Measurements from ENCODE around the gene SPATA6.
"Not testable (repeated sequence)": the region's sequence is repeated elsewhere in the genome, so short reads cannot be mapped to it uniquely, and the experiment has no call there.

Gene SPATA6

GRCh38 chr1:48493041-48493440 lies 21.0 kb upstream of the SPATA6 start:
- Histone ChIP-seq H3K36me3 (ENCODE audit: control insufficient read depth in 5 of 5, insufficient read depth in 5 of 5, low read length in 5 of 5) (no peaks in the 10 kb centered on the region), H3K27me3 (ENCODE audit: control insufficient read depth in 5 of 5, insufficient read depth in 4 of 5, low read length in 5 of 5) (no peaks in the 10 kb centered on the region), H3K9me3 (ENCODE audit: control insufficient read depth in 5 of 5, low read length in 5 of 5) (no peaks in the 10 kb centered on the region), H3K27ac (ENCODE audit: low read depth, low read length) (no peak overlapping the region), H3K4me3 (ENCODE audit: low read depth in 1 of 5, low read length in 5 of 5) (no peak overlapping the region), H3K9ac (ENCODE audit: low read length in 5 of 5) (no peak overlapping the region), H3K4me1 (ENCODE audit: control insufficient read depth in 5 of 5, insufficient read depth in 5 of 5, low read length in 5 of 5) (peaks cover 4 to 35% (median 18%) of the 10 kb centered on the region in 5 donors)

DNA sequence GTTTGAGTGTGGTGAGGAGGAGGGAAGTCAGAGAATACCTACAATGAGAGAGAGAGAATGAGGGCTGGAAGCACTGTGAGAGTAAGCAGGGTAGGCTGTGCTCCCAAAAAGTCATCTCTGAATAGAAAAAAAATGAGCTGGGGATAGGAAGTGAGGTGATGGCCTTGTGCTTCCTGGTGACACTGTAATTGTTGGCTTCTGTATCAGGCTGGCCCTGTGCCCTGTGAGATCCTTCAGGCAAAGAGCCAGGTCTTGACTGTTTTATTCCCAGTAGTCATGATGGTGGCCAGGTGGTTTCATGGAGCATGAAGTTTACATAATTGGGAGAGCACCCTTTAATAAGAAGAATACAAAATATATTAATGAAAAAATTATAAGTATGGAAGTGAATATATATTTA lies 20.4 kb upstream of the SPATA6 start:
- Histone ChIP-seq H3K4me3 (ENCODE audit: low read depth in 1 of 5, low read length in 5 of 5) (no peak overlapping the region), H3K36me3 (ENCODE audit: control insufficient read depth in 5 of 5, insufficient read depth in 5 of 5, low read length in 5 of 5) (no peaks in the 10 kb centered on the region), H3K9ac (ENCODE audit: low read length in 5 of 5) (no peak overlapping the region), H3K27me3 (ENCODE audit: control insufficient read depth in 5 of 5, insufficient read depth in 4 of 5, low read length in 5 of 5) (no peaks in the 10 kb centered on the region), H3K9me3 (ENCODE audit: control insufficient read depth in 5 of 5, low read length in 5 of 5) (no peaks in the 10 kb centered on the region), H3K27ac (ENCODE audit: low read depth, low read length) (no peak overlapping the region), H3K4me1 (ENCODE audit: control insufficient read depth in 5 of 5, insufficient read depth in 5 of 5, low read length in 5 of 5) (peaks cover 4 to 35% (median 18%) of the 10 kb centered on the region in 5 donors)

DNA sequence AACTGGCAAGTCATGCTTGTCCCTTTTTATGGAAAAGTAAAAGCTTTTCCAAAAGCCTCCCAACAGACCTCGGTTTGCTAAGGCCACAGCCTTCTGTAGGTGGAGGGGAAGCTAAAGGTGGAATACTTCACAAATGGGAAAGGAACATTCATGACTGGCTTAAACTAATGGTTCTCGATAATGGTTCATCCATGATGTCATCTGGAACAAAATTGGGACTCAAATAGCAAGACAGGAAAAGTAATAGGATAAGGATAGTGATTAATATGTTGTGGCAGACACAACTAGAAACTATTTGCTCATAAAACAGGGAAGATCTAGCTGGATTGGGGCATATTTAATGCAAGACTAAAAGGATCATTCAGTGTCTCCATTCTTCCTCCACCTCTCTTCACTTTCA lies 16.7 kb upstream of the SPATA6 start:
- no peaks in the 10 kb centered on the region for H3K36me3 ChIP-seq (ENCODE audit: control insufficient read depth in 5 of 5, insufficient read depth in 5 of 5, low read length in 5 of 5)
- H3K4me1 ChIP-seq (ENCODE audit: control insufficient read depth in 5 of 5, insufficient read depth in 5 of 5, low read length in 5 of 5), result peaks cover 0 to 16% (median 2%) of the 10 kb centered on the region in 5 donors
- H3K4me3 ChIP-seq (ENCODE audit: low read depth in 1 of 5, low read length in 5 of 5), result no peak overlapping the region
- no peaks in the 10 kb centered on the region for H3K27me3 ChIP-seq (ENCODE audit: control insufficient read depth in 5 of 5, insufficient read depth in 4 of 5, low read length in 5 of 5)
- H3K9ac ChIP-seq (ENCODE audit: low read length in 5 of 5), result no peak overlapping the region
- H3K9me3 ChIP-seq (ENCODE audit: control insufficient read depth in 5 of 5, low read length in 5 of 5), result no peaks in the 10 kb centered on the region
- no peak overlapping the region for H3K27ac ChIP-seq (ENCODE audit: low read depth, low read length)

DNA sequence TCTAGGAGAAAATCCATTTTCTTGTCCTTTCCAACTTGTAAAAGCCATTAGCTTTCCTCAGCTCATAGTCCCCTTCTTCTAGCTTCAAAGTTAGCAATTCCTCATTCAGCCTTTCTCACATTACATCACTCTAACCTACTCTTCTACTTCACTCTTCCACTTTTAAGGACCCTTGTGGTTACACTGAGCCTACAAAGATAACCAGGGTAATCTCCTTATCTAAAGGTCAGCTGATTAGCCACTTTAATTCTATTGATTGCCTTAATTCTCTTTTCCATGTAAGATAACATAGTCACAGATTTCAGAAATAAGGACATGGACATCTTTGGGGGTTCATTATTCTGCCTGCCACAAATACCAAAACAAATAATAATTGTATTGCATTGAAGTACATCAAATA lies 8.5 kb upstream of the SPATA6 start:
- no peaks in the 10 kb centered on the region for H3K27me3 ChIP-seq (ENCODE audit: control insufficient read depth in 5 of 5, insufficient read depth in 4 of 5, low read length in 5 of 5)
- H3K9ac ChIP-seq (ENCODE audit: low read length in 5 of 5), result no peak overlapping the region
- no peaks in the 10 kb centered on the region for H3K4me1 ChIP-seq (ENCODE audit: control insufficient read depth in 5 of 5, insufficient read depth in 5 of 5, low read length in 5 of 5)
- H3K4me3 ChIP-seq (ENCODE audit: low read depth in 1 of 5, low read length in 5 of 5), result no peak overlapping the region
- H3K36me3 ChIP-seq (ENCODE audit: control insufficient read depth in 5 of 5, insufficient read depth in 5 of 5, low read length in 5 of 5), result no peaks in the 10 kb centered on the region
- no peak overlapping the region for H3K27ac ChIP-seq (ENCODE audit: low read depth, low read length)
- no peaks in the 10 kb centered on the region for H3K9me3 ChIP-seq (ENCODE audit: control insufficient read depth in 5 of 5, low read length in 5 of 5)

- not testable (repeated sequence) for H3K4me1 ChIP-seq (ENCODE audit: control insufficient read depth in 5 of 5, insufficient read depth in 5 of 5, low read length in 5 of 5); H3K9ac ChIP-seq (ENCODE audit: low read length in 5 of 5); H3K4me3 ChIP-seq (ENCODE audit: low read depth in 1 of 5, low read length in 5 of 5); H3K27me3 ChIP-seq (ENCODE audit: control insufficient read depth in 5 of 5, insufficient read depth in 4 of 5, low read length in 5 of 5); H3K9me3 ChIP-seq (ENCODE audit: control insufficient read depth in 5 of 5, low read length in 5 of 5); H3K36me3 ChIP-seq (ENCODE audit: control insufficient read depth in 5 of 5, insufficient read depth in 5 of 5, low read length in 5 of 5); H3K27ac ChIP-seq (ENCODE audit: low read depth, low read length)
Measured at GRCh38 chr1:48480023-48480422, 8.0 kb upstream of the SPATA6 start.

GRCh38 chr1:48472638-48473037 lies 634 bp upstream of the SPATA6 start:
- Histone ChIP-seq H3K4me1 (ENCODE audit: control insufficient read depth in 5 of 5, insufficient read depth in 5 of 5, low read length in 5 of 5) (peaks cover 4 to 32% (median 31%) of the 10 kb centered on the region in 5 donors), H3K4me3 (ENCODE audit: low read depth in 1 of 5, low read length in 5 of 5) (peak overlapping the region; percentile 82 to 88 (median 86)), H3K27ac (ENCODE audit: low read depth, low read length) (peak overlapping the region; percentile 85), H3K9ac (ENCODE audit: low read length in 5 of 5) (peak overlapping the region; percentile 52 to 86 (median 85)), H3K27me3 (ENCODE audit: control insufficient read depth in 5 of 5, insufficient read depth in 4 of 5, low read length in 5 of 5) (no peaks in the 10 kb centered on the region), H3K9me3 (ENCODE audit: control insufficient read depth in 5 of 5, low read length in 5 of 5) (no peaks in the 10 kb centered on the region), H3K36me3 (ENCODE audit: control insufficient read depth in 5 of 5, insufficient read depth in 5 of 5, low read length in 5 of 5) (no peaks in the 10 kb centered on the region)

DNA sequence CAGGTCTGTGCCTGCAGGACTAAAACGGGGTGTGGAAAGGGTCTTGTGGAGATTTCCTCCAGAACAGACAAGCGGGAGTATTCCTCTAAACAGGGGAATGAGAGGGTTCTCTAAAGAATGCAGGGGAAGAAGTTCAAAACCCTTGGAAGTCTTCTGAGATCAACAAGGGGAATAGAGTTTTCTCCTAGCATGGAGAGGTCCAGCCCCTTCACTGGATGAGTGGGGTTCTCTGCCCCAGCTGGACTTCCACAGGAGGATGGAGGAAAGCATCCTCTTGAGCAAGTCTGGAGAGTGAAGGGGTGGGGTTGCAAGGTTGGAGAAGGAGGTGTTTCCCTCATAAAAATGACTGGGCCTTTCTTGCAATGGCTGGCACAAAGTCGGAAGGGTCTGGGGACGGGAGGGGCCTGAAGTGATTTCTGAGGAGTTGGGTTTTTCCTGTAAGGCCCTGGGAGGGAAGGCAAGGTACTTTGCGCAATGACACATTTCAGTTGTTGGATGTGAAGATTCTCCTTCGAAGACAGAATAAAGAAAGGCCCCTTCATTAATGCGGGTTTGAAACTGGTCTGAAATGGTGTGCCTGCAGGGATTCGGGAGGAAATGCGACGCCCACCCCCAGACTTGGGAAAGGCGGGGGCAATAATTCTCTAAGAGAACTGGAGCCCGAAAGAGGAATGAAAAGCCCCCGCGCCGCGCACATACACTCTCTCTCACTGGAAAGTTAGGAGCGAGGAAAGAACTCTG lies 884 bp downstream of the SPATA6 start:
- Histone ChIP-seq H3K36me3 (ENCODE audit: control insufficient read depth in 5 of 5, insufficient read depth in 5 of 5, low read length in 5 of 5) (no peaks in the 10 kb centered on the region), H3K9ac (ENCODE audit: low read length in 5 of 5) (peak overlapping the region; percentile 41 to 73 (median 57)), H3K27ac (ENCODE audit: low read depth, low read length) (peak overlapping the region; percentile 52), H3K4me3 (ENCODE audit: low read depth in 1 of 5, low read length in 5 of 5) (peak overlapping the region; percentile 84 to 88 (median 86)), H3K27me3 (ENCODE audit: control insufficient read depth in 5 of 5, insufficient read depth in 4 of 5, low read length in 5 of 5) (no peaks in the 10 kb centered on the region), H3K9me3 (ENCODE audit: control insufficient read depth in 5 of 5, low read length in 5 of 5) (no peaks in the 10 kb centered on the region), H3K4me1 (ENCODE audit: control insufficient read depth in 5 of 5, insufficient read depth in 5 of 5, low read length in 5 of 5) (peaks cover 4 to 32% (median 31%) of the 10 kb centered on the region in 5 donors)

DNA sequence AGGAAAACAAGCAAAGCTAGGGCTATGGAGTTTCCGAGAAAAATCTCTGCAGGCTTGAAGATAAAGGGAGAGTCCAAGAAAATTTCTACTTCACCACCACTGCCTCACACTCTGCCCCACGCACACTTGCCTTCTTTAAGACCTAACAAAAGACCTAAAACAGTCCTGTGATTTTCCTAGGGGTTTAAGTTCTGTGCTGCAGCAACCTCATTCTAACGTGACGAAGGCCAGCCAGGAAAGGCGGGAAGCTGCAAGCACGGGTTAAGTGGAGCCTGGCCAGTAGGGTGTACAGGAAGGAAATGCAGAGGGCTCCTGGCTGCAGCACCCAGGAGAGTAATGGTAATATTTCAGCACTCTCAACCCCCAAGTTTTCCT lies 1.5 kb downstream of the SPATA6 start:
- Histone ChIP-seq H3K9me3 (ENCODE audit: control insufficient read depth in 5 of 5, low read length in 5 of 5) (no peaks in the 10 kb centered on the region), H3K4me1 (ENCODE audit: control insufficient read depth in 5 of 5, insufficient read depth in 5 of 5, low read length in 5 of 5) (peaks cover 4 to 32% (median 31%) of the 10 kb centered on the region in 5 donors), H3K4me3 (ENCODE audit: low read depth in 1 of 5, low read length in 5 of 5) (peak overlapping the region; percentile 84 to 88 (median 86)), H3K27ac (ENCODE audit: low read depth, low read length) (peak overlapping the region; percentile 52), H3K36me3 (ENCODE audit: control insufficient read depth in 5 of 5, insufficient read depth in 5 of 5, low read length in 5 of 5) (no peaks in the 10 kb centered on the region), H3K27me3 (ENCODE audit: control insufficient read depth in 5 of 5, insufficient read depth in 4 of 5, low read length in 5 of 5) (no peaks in the 10 kb centered on the region), H3K9ac (ENCODE audit: low read length in 5 of 5) (peak overlapping the region in 4 of 5 donors; percentile 11 to 57 (median 29))

- peak overlapping the region in 3 of 5 donors; percentile 36 to 56 (median 46) for H3K9ac ChIP-seq (ENCODE audit: low read length in 5 of 5)
- peaks cover 4 to 32% (median 31%) of the 10 kb centered on the region in 5 donors for H3K4me1 ChIP-seq (ENCODE audit: control insufficient read depth in 5 of 5, insufficient read depth in 5 of 5, low read length in 5 of 5)
- H3K4me3 ChIP-seq (ENCODE audit: low read depth in 1 of 5, low read length in 5 of 5), result peak overlapping the region; percentile 84 to 88 (median 86)
- H3K36me3 ChIP-seq (ENCODE audit: control insufficient read depth in 5 of 5, insufficient read depth in 5 of 5, low read length in 5 of 5), result no peaks in the 10 kb centered on the region
- peak overlapping the region; percentile 52 for H3K27ac ChIP-seq (ENCODE audit: low read depth, low read length)
- H3K27me3 ChIP-seq (ENCODE audit: control insufficient read depth in 5 of 5, insufficient read depth in 4 of 5, low read length in 5 of 5), result no peaks in the 10 kb centered on the region
- H3K9me3 ChIP-seq (ENCODE audit: control insufficient read depth in 5 of 5, low read length in 5 of 5), result no peaks in the 10 kb centered on the region
Measured at GRCh38 chr1:48469616-48470480, 2.2 kb downstream of the SPATA6 start.

GRCh38 chr1:48466594-48466993 lies 5.4 kb downstream of the SPATA6 start:
- Histone ChIP-seq H3K27ac (ENCODE audit: low read depth, low read length) (no peak overlapping the region), H3K4me1 (ENCODE audit: control insufficient read depth in 5 of 5, insufficient read depth in 5 of 5, low read length in 5 of 5) (peaks cover 2 to 23% (median 22%) of the 10 kb centered on the region in 5 donors), H3K27me3 (ENCODE audit: control insufficient read depth in 5 of 5, insufficient read depth in 4 of 5, low read length in 5 of 5) (no peaks in the 10 kb centered on the region), H3K36me3 (ENCODE audit: control insufficient read depth in 5 of 5, insufficient read depth in 5 of 5, low read length in 5 of 5) (no peaks in the 10 kb centered on the region), H3K9ac (ENCODE audit: low read length in 5 of 5) (no peak overlapping the region), H3K4me3 (ENCODE audit: low read depth in 1 of 5, low read length in 5 of 5) (no peak overlapping the region), H3K9me3 (ENCODE audit: control insufficient read depth in 5 of 5, low read length in 5 of 5) (no peaks in the 10 kb centered on the region)
